Measurements from ENCODE around the gene ATG13.
"Not testable (repeated sequence)": the region's sequence is repeated elsewhere in the genome, so short reads cannot be mapped to it uniquely, and the experiment has no call there.

Gene ATG13

GRCh38 chr11:46642627-46643335, 25.4 kb downstream of the ATG13 start:
- no peak for FAIRE-seq
- no peak for DNase-seq (ENCODE audit: insufficient read length, low spot score)

DNA sequence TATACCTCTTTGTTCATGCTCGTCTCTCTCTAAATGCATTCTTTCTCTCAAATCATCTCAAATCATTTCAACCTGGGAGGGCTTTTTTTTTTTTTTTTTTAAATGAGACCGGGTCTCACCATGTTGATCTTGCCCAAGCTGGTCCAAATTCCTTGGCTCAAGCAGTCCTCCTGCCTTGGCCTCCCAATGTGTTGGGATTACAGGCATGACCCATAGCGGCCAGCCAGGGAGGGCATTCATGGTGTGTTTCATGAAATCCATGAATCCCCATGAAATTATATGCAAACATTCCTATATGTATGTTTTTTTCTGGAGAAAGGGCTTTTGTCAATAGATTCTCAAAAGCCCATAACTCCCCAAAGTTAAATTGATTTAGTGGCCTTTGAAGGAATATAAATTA, 26.2 kb downstream of the ATG13 start:
- no peak for DNase-seq (ENCODE audit: insufficient read length, low spot score)
- FAIRE-seq = no peak

- FAIRE-seq = no peak
Measured at GRCh38 chr11:46643986-46644385, 26.6 kb downstream of the ATG13 start.

DNA sequence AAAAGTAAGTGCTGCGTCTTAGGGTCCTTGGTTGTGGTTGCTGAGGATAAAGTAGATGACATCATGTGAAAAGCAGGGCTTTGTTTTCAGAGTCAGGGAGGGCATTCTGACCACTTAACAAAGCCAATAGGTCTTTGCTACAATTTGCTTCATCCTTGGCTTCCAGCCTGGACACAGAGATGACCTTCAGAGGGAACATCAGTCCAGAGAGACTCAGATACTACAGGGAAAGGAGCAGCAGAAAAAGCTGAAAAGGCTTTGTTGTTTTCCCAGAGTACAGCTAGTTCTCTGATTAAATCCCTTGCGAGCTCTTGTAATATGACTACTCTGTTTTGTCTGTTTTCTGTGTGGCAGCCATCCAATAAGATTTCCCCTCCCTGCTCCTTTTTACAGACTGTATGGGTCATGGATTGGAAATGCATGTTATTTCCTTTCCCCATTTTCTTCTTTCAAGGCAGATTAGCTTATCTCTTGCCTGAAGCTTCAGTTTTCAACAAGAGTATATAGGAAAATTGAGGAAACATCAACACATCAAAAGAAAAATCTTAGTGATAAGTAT, 31.9 kb downstream of the ATG13 start:
- DNase-seq (ENCODE audit: insufficient read length, low spot score) (no peak), FAIRE-seq (no peak)

More at GRCh38 chr11:46643986-46644385, 26.6 kb downstream of the ATG13 start:
- no peak for DNase-seq (ENCODE audit: insufficient read length, low spot score)

DNA sequence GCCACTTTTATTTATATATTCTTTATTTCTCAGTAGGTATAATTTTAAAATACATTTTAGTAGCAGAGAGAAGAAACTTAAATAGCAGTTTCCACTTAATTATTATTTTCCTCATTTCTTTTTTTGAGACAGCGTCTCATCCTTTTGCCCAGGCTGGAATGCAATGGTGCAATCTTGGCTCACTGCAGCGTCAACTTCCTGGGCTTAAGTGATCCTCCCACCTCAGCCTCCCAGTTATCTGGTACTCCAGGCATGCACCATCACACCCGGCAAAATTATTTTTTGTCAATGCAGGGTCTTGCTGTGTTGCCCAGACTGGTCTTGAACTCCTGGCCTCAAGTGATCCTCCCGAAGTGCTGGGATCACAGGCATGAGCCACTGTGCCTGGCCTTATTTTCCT, 38.3 kb downstream of the ATG13 start:
- FAIRE-seq (no peak), DNase-seq (ENCODE audit: insufficient read length, low spot score) (no peak)

DNA sequence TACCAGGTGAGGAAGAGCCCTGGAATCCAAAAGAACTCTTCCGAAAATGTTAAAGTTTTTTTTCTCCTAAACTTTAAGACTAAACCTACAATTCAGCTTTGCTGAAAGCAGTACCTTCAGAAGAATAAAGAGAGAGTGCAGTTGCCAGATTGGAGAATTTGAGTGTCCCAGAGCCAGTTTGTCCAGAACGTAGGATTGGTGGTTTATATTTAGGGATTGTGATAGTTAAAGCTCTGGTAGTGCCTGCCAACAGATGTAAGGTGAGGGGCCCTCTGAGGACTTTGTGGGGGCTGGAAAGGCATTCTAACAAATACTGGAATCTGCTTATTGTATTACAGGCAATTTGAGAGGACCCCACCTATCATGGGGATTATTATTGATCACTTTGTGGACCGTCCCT, 39.8 kb downstream of the ATG13 start:
- FAIRE-seq = no peak
- no peak for DNase-seq (ENCODE audit: insufficient read length, low spot score)

GRCh38 chr11:46658259-46658658, 40.9 kb downstream of the ATG13 start:
- DNase-seq (ENCODE audit: insufficient read length, low spot score) = no peak
- FAIRE-seq = no peak

- FAIRE-seq (no peak), DNase-seq (ENCODE audit: insufficient read length, low spot score) (no peak)
Measured at GRCh38 chr11:46659908-46660307, 42.6 kb downstream of the ATG13 start.

GRCh38 chr11:46661836-46662235, 44.5 kb downstream of the ATG13 start:
- FAIRE-seq (no peak), DNase-seq (ENCODE audit: insufficient read length, low spot score) (no peak)

DNA sequence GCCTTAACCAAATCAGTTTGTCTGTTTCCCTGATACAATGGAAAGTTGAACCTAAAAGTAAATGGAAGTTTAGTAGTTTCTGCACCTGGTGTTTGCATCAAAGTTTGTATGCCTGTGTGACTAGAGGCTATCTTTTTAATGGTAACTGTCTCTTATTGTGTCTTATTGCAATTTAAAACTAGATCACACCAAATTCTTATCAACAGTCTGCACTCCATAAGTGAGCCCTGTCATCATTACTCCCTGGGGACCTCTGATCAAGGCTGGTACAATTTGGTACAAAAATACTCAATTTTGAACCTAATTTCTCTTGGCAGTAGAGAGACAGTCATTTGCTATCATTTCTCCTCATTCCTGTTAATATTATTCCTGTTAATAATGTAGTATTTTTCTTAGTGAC, 45.0 kb downstream of the ATG13 start:
- no peak for FAIRE-seq

GRCh38 chr11:46663277-46663940, 46.1 kb downstream of the ATG13 start:
- DNase-seq (ENCODE audit: insufficient read length, low spot score) = no peak
- FAIRE-seq = no peak

More for the DNA sequence above, 45.0 kb downstream of the ATG13 start:
- no peak for DNase-seq (ENCODE audit: insufficient read length, low spot score)

- FAIRE-seq (no peak), DNase-seq (ENCODE audit: insufficient read length, low spot score) (no peak)
Measured at GRCh38 chr11:46664612-46665011, 47.3 kb downstream of the ATG13 start.

DNA sequence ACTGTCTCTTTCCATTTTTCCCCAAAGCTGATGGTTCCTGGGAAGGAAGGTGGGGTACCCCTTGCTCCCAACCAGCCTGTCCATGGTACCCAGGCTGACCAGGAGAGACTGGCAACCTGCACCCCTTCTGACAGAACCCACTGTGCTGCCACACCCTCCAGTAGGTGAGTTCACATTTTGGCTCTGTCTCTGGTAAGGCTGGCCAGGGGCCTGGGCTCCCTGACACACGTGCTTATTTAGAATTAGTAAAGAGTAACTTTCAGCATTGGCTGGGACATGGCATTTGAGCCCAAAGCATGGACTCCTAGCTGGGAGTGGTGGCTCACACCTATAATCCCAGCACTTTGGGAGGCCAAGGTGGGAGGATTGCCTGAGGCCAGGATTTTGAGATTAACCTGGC, 48.0 kb downstream of the ATG13 start:
- DNase-seq (ENCODE audit: insufficient read length, low spot score) (no peak), FAIRE-seq (no peak)

- FAIRE-seq (no peak), DNase-seq (ENCODE audit: insufficient read length, low spot score) (no peak)
Measured at GRCh38 chr11:46666516-46666915, 49.2 kb downstream of the ATG13 start.

GRCh38 chr11:46667043-46667481, 49.7 kb downstream of the ATG13 start:
- DNase-seq (ENCODE audit: insufficient read length, low spot score) (no peak), FAIRE-seq (no peak)

- DNase-seq (ENCODE audit: insufficient read length, low spot score) (no peak), FAIRE-seq (no peak)
Measured at GRCh38 chr11:46668480-46669085, 51.2 kb downstream of the ATG13 start.

DNA sequence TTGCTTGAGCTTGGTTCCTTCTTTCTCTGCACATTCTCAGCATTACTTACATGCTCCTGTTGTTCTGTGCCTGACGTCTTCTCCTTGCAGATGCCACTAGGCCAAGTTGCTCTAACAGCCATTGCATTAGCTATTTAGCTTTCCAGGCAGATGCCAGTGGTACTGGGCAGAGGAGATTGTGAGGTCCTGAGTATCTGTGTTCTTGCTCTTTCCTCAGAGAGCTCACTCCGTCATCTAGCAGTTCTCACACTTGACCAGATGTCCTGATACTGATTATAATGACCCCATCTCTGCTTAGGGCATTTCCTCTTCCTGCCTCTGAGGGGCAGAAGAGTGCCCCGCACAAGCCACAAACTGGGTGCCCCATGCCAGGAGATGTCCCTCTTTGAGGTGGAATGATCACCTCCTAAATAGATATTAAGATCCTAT, 52.4 kb downstream of the ATG13 start:
- FAIRE-seq = no peak
- DNase-seq (ENCODE audit: insufficient read length, low spot score) = no peak

DNA sequence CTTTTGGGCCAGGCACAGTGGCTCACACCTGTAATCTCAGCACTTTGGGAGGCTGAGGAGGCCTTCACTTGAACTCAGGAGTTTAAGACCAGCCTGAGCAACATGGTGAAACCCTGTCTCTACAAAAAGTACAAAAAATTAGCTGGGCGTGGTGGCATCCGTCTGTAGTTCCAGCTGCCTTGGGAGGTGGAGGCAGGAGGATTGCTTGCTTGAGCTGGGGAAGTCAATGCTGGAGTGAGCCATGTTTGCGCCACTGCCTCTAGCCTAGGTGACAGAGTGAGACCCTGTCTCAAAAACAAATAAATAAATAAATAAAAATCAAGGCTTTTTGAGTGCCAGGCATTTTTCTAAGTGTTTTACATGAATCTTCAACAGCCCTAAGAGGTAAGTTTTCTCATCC, 53.2 kb downstream of the ATG13 start:
- not testable (repeated sequence) for DNase-seq (ENCODE audit: insufficient read length, low spot score); FAIRE-seq

DNA sequence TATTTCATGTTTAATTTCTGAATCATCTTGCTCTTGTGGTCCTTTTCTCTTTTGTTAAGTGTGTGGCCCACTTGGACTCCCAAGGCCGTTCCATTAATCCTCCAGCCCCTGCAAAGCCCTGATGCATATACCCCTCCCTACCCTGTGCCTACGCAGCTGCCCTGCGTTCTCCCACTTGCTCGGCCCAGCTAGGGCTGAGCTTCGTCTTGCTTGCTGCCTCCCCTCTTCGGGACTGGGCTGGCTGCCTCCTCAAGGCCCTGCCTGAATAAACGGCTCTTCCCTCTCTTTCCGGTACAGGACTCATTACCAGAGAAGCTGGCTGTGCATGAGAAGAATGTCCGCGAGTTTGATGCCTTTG, 54.6 kb downstream of the ATG13 start:
- DNase-seq (ENCODE audit: insufficient read length, low spot score) (no peak), FAIRE-seq (no peak)

- FAIRE-seq (no peak), DNase-seq (ENCODE audit: insufficient read length, low spot score) (no peak)
Measured at GRCh38 chr11:46672381-46672839, 55.1 kb downstream of the ATG13 start.

DNA sequence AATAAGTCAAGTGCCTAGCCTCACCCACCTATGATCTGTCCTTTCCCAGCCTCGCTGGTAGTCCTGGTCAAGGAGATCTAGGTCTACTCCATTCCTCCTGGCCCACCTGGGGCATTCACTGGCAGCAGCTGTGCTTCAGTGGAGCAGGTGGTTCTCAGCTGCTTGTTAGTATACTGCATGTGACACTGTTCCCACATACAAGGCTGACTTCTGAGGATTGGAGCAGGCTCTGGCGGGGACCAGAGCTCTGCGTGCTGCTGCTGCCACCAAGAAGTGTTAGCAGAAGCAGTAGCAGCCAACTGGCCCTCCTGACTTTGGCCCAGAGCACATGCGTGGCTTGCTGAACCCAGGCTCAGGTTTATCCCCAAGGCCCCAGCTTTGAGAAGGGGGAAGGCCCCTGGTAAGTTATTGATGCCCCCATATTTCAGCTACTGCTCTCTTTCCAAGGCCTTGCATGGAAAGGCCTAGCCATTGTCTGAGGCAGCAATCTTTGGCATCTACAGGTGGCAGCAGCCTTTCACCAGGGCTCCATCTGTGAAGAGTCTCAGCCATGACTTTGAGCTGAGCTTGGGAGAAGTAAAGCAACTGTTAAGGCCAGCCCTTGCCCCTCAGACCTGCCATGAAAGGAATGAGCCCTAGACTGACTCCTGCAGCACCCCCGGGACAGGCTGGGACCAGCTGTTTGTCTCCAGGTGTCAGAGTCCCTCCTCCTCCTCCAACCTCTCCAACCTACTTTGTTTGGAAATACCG, 56.5 kb downstream of the ATG13 start:
- FAIRE-seq (no peak), DNase-seq (ENCODE audit: insufficient read length, low spot score) (no peak)
